GM19238 (cell line): ENCODE results near the gene PRPS1.
A peak's percentile ranks its signal among the peaks of the same experiment; 100 is the strongest.
"Not testable (repeated sequence)": the region's sequence is repeated elsewhere in the genome, so short reads cannot be mapped to it uniquely, and the experiment has no call there.

Experiments used
- DNase-seq: peaks from one replicate; pipeline ENCODE4 v3.0.0; 2011; ENCODE audit warnings: low spot score; ENCODE audit not compliant: insufficient read length

The PRPS1 gene

DNA sequence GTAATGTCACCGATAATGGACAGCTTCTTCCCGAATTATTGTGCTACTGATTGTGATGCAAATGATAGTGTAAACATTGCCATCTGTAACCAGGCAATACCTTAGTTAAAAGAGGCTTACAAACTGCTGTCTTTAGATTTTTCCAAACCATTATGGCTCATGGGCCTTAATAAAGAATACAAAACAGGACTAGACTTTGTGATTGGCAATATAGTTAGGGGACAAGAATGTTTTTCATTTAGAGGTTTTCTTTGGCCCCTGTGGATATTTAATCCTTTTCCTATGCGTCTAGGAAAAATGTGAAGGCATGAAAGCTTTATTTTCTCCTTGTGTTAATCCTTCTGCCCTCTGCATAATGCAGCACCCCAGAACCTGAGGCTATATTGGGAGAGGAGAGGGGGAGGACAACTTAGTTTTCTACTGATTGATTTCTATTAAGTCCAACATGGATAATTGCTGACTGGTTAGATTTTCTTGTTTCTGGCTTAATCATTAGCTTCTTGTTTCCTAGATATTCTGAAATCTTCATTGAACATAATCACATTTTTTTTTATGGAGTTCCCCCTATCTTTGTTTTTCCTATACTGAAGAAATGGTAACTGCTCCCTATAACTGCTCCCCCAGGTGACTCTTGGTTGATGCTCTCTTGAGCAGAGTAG is 1.9 kb downstream of the PRPS1 start:
- no peak for DNase-seq

GRCh38 chrX:107632346-107632745 is 4.0 kb downstream of the PRPS1 start:
- no peak for DNase-seq

DNA sequence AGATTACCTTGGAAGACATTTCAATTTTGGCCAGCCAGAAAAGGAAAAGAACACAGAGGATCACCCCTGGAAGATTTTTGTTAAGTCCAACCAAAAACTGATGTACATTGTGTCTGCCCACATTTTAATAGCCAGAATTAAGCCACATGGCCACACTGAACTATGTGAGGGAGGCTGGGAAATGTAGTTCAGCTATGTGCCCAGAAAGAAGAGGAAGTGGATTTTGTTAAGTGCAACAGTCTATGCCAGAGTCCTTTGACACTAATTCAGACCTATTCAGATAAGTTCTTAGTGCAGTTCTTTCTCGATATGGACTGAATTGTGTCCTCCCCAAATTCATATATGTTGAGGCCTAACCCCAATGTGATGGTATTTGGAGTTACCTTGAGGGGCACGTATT is 18.4 kb downstream of the PRPS1 start:
- DNase-seq = no peak

GRCh38 chrX:107648332-107648731 is 20.0 kb downstream of the PRPS1 start:
- no peak for DNase-seq

DNA sequence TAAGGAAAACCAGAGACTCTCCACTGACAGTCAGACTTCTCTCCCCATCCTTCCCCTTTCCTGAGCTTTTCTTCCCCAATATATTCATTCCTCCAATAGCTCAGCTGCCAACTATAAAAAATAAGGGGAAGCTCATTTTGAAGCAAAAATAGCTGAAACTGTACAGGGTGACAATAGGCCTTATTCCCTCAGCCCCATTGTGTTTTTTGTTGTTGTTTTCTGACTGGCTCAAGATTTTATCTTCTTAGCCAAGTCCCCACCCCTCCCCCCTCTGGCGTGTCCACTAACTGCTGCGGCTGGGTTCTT is 26.2 kb downstream of the PRPS1 start:
- DNase-seq = no peak

- no peak for DNase-seq
These were observed 26.8 kb downstream of the PRPS1 start for GRCh38 chrX:107654872-107655761.

- DNase-seq = no peak
These were observed 28.7 kb downstream of the PRPS1 start for GRCh38 chrX:107656978-107657377.

DNA sequence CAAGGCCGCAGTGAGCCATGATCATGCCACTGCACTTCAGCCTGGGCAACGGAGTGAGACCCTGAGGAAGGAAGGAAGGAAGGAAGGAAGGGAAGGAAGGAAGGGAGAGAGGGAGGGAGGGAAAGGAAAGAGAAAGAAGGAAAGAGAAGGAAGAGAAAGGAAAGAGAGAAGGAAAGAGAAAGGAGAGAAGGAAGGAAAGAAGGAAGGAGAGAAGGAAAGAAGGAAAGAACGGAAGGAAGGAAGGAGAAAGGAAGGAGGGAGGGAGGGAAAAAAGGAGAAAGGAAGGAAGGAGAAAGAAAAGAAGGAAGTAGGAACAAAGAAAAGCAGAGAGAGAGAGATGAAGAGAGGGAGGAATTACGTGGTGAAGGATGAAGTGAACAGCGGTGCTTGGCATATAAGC is 30.4 kb downstream of the PRPS1 start:
- DNase-seq = no peak

GRCh38 chrX:107659286-107659685 is 31.0 kb downstream of the PRPS1 start:
- no peak for DNase-seq

- no peak for DNase-seq
These were observed 31.5 kb downstream of the PRPS1 start for GRCh38 chrX:107659768-107660167.

DNA sequence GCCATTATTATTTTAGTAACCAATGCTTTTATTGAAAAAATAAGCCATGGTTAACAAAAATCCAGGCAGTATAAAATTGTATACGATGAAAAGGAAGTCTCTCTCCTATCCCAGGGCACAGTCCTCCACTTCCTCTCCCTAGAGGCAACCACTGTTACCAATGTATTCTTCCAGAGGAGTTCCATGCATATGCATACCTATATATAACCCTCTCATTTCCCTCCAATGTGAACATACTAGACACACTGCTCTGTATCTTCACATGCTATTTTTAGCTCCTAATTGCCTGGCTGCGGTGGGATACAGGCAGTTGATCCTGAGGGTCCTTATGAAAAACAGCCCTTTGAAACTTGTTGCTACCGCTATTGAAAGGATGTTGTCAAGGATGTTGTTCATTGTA is 33.8 kb downstream of the PRPS1 start:
- no peak for DNase-seq

GRCh38 chrX:107662824-107663223 is 34.5 kb downstream of the PRPS1 start:
- no peak for DNase-seq

DNA sequence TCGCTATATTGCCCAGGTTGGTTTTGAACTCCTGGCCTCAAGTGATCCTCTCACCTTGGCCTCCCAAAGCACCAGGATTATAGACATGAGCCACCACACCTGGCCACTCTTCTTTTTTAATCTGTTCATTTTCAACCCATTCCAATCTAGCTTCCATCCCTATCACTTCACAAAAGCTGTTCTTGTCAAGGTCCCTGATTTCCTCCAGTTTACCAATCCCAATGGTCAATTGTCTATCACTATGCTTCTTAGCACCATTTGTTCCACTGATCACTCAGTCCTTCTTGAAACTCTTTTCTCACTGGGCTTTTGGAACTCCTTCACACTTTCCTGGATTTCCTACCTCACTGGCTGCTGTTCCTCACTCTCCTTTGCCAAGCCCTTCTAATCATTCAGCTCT is 38.6 kb downstream of the PRPS1 start:
- DNase-seq = no peak

DNA sequence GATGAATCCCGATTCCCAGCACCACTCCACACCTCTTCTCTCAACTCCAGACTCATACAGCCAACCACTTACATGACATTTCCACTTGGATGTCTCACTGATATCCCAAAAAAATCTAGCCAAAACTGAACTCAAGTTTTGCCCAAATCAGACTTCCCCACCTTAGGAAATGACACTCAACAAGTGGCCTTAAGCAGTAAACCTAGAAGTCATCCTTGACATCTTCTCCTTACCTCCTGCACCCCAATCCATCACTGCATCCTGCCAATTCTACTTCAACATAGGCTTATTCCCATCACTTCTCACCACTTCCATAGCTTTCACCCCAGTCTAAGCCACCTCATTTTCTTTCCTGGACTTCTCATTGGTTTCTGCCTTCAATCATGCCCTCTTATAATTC is 39.1 kb downstream of the PRPS1 start:
- DNase-seq = no peak

DNA sequence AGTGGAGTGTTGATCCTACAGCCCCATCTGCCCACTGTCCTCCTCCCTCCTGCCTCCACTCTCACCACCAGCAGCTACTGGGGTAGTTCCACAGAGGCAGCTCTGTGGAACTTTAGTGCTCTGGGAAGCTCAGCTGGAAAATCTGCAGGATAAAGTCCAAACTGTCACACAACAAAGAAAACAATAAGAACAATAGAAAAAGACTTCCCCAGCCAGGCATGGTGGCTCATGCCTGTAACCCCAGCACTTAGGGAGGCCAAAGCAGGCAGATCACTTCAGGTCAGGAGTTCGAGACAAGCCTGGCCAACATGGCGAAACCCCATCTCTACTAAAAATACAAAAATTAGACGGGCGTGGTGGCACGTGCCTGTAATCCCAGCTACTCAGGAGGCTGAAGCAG is 40.4 kb downstream of the PRPS1 start:
- DNase-seq = not testable (repeated sequence)

DNA sequence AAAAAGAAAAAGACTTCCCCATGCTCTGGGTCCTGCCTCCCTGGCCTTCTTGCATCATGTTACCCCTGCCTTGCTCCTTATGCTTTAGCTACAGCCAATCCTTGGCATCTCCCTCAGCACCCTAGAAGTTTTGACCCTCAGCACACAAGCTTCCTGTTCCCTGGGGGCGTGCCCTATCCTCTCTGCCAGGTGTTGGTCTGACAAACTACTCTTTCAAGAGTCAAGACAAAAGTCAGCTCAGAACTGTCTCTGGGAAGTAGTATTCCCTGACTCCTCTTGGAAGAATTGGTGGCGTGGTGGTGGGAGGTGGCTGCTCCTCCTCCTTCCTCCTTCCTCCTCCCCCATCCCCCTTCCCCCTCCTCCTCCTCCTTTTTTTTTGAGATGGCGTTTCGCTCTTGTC is 41.0 kb downstream of the PRPS1 start:
- no peak for DNase-seq

DNA sequence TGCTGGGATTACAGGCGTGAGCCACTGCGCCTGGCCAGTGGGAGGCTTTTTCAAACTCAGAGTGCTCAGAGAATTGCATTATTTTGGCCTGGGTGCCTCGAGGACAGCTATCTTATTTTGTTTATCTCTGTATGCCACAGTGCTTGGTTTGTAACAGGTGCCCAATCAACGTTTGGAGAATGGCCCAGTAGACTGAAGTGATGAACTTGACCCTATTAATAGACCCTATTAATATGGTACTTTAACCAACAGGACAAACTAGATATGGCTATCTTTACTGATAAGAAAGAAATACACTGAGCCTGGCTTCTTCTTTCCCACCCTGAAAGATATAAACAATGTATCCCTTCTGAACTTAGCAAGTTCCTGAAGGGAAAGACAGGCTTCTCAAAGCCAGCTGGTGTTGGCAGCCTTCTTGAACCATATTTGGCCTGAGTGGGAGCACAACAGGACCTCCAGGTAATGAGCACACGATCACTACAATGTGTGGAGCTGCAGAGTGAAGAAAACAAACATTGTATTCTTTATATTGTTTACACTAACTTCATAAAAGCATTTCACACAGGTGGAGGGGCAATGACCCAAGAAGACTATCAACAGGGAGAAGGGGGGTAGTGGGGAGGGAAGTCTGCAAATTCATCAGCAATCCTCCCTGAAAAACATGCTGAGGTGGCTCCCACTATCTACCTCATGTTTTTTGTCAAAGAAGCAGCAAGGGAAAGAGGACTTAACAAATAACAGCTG is 41.7 kb downstream of the PRPS1 start:
- DNase-seq = no peak

- not testable (repeated sequence) for DNase-seq
These were observed 42.9 kb downstream of the PRPS1 start for GRCh38 chrX:107671256-107671655.

DNA sequence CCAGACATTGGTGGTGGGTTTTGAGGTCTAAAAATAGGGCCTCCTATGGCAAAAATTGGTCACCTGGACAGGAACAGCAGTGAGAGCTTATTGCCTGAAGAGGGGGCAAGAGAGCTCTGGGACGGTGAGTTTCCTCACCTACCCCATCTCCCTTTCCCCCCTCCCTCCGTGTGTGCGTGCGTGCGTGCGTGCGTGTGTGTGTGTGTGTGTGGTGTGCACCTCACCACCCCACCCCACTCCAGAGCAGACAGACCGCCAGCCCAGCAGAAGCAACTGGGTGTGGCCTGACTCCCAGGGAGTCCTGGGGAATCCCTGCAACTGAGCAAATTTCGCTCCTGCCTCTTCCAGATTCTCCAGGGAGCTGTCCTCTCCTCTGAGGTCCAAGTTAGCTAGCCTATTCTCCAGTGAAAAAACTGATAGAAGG is 44.7 kb downstream of the PRPS1 start:
- DNase-seq = peak; percentile 29

DNA sequence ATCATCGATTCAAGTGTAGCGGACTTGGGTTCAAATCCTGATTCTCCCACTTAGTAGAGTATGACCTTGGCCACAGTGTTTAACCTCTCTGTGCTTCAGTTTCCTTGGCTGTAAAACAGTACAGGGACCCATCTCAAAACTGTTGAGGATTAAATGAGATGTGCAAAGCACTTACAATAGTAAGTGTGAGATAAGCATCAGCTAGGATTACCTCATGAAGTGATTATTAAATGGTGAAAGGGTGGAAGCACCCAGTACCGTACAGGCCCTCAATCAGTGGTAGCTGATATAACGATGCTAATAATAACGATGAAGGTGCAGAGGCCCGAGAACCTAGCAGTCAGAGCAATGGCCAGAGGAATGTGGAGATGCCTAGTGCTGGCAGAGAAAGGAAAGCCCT is 45.1 kb downstream of the PRPS1 start:
- no peak for DNase-seq

GRCh38 chrX:107673933-107674479 is 45.7 kb downstream of the PRPS1 start:
- DNase-seq = peak; percentile 45
